ENCODE data around the gene GPR160. TPM values are rescaled to one million over a fixed set of nuclear protein-coding genes. Genes with fewer than 3 reads are reported as not detected.

Gene GPR160
- total RNA-seq, 1 donor from 2014 or later = 14.6 TPM

DNA sequence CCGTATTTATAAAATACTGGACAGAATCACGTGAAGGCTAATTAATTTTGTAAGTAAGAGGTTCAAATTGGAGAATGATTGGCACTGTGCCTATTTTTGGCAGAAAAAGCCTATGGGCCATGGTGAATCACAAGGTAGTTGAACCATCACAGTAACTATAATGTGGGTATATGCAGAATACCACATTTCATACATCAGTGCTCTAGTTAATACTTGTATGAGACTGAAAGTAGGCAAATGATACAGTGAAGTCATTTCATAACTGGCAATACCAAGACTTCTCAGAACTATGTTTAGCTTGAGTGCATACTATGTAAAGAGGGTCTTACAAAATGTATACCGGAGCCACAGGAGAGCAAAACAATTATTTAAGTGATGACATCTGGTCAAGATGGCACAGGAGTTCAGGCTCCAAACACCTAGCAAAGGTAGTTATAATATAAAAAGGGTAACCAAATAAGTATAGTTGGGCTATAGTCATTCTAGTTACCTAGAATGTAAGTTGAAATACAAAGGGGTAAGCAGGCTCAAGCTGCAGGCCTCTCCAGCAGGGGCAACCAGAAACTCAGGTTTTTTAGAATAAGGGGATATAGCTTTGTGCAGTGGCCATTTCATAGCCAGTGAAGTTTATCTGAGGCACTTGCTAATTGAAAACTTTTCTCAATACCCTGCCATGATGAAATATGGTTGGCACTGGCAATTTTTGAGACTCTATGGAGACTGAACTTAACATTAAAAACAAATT, 19.1 kb downstream of the GPR160 start:
- no peaks in the 10 kb centered on the region for H3K9me3 Mint-ChIP-seq (ENCODE audit: unreplicated experiment)
- no peaks in the 10 kb centered on the region for H3K27me3 Mint-ChIP-seq (ENCODE audit: unreplicated experiment)
- H3K4me3 Mint-ChIP-seq (ENCODE audit: unreplicated experiment) = no peak overlapping the region
- no peak for DNase-seq (ENCODE audit: low spot score)
- H3K36me3 Mint-ChIP-seq (ENCODE audit: low read depth, unreplicated experiment) = no peaks in the 10 kb centered on the region
- H3K27ac Mint-ChIP-seq (ENCODE audit: unreplicated experiment) = no peak overlapping the region
- H3K4me1 Mint-ChIP-seq (ENCODE audit: unreplicated experiment) = peaks cover 8% of the 10 kb centered on the region
- TF ChIP-seq, protein P1, sequence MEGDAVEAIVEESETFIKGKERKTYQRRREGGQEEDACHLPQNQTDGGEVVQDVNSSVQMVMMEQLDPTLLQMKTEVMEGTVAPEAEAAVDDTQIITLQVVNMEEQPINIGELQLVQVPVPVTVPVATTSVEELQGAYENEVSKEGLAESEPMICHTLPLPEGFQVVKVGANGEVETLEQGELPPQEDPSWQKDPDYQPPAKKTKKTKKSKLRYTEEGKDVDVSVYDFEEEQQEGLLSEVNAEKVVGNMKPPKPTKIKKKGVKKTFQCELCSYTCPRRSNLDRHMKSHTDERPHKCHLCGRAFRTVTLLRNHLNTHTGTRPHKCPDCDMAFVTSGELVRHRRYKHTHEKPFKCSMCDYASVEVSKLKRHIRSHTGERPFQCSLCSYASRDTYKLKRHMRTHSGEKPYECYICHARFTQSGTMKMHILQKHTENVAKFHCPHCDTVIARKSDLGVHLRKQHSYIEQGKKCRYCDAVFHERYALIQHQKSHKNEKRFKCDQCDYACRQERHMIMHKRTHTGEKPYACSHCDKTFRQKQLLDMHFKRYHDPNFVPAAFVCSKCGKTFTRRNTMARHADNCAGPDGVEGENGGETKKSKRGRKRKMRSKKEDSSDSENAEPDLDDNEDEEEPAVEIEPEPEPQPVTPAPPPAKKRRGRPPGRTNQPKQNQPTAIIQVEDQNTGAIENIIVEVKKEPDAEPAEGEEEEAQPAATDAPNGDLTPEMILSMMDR (IDR thresholded peaks at IDR 0.05; ENCODE audit: unreplicated experiment) = no peak

DNA sequence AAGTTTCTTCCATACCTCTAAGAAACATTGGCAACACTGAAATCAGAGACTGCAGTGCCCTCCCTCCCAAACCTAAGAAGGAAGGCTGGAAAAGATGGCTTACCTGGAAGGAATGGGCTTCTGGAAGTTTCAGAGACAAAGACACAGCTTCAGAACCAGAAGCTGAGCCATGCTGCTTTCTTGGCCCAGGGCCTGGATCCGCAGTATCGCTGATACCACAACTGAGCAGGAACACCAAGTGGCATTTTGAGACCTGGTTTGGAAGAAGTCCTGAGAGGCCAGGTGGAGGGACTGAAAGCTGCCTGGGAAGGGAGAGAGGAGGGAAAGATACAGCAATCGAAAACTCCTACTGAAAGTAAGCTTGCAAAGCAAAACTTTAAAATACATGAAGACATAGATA, 19.8 kb downstream of the GPR160 start:
- no peak overlapping the region for H3K4me3 Mint-ChIP-seq (ENCODE audit: unreplicated experiment)
- peaks cover 4% of the 10 kb centered on the region for H3K36me3 Mint-ChIP-seq (ENCODE audit: low read depth, unreplicated experiment)
- TF ChIP-seq, protein P1 (IDR thresholded peaks at IDR 0.05; ENCODE audit: unreplicated experiment) = no peak
- H3K4me1 Mint-ChIP-seq (ENCODE audit: unreplicated experiment) = peaks cover 8% of the 10 kb centered on the region
- no peak for DNase-seq (ENCODE audit: low spot score)
- H3K9me3 Mint-ChIP-seq (ENCODE audit: unreplicated experiment) = no peaks in the 10 kb centered on the region
- H3K27me3 Mint-ChIP-seq (ENCODE audit: unreplicated experiment) = no peaks in the 10 kb centered on the region
- H3K27ac Mint-ChIP-seq (ENCODE audit: unreplicated experiment) = no peak overlapping the region

DNA sequence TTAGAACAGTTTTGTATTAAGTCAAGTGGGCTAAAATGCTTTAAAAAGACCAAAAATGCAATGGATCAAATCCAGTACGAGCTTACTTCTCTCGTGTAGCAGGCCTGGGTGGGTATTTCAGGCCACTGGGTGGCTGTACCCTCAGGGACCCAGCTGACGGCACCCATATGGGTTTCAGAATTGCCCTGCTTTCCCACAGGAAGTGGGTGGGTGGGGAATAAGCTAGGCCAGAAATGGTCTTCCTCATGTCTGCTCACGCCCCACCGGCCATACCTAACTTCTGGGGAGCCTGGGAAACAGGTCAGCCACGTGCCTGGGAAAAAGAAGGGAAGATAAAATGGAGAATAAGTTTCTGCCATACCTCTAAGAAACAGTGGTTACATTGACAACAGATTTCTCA, 20.3 kb downstream of the GPR160 start:
- Mint-ChIP-seq H3K36me3 (ENCODE audit: low read depth, unreplicated experiment) (peaks cover 5% of the 10 kb centered on the region), H3K4me1 (ENCODE audit: unreplicated experiment) (peaks cover 8% of the 10 kb centered on the region), H3K27ac (ENCODE audit: unreplicated experiment) (no peak overlapping the region), H3K4me3 (ENCODE audit: unreplicated experiment) (no peak overlapping the region), H3K9me3 (ENCODE audit: unreplicated experiment) (no peaks in the 10 kb centered on the region), H3K27me3 (ENCODE audit: unreplicated experiment) (no peaks in the 10 kb centered on the region)
- no peak for DNase-seq (ENCODE audit: low spot score)
- TF ChIP-seq, protein P1 (IDR thresholded peaks at IDR 0.05; ENCODE audit: unreplicated experiment) = no peak

DNA sequence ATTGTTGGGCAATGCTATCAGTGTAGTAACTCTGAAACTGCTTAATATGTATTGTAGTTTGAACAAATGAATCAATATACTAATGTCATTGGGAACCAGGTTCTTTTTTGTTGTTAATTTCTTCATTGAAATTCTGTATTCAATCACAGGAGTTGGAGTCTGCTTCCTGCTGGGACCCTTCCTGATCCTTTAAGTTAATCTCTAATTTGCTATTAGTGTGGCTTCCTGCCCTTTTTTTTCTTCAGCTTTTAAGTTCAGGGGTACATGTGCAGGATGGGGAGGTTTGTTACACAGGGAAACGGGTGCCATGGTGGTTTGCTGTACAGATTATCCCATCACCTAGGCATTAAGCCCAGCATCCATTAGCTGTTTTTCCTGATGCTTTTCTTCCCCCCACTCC, 21.7 kb downstream of the GPR160 start:
- TF ChIP-seq, protein P1 (IDR thresholded peaks at IDR 0.05; ENCODE audit: unreplicated experiment) = no peak
- no peak for DNase-seq (ENCODE audit: low spot score)
- no peaks in the 10 kb centered on the region for H3K27me3 Mint-ChIP-seq (ENCODE audit: unreplicated experiment)
- peaks cover 5% of the 10 kb centered on the region for H3K36me3 Mint-ChIP-seq (ENCODE audit: low read depth, unreplicated experiment)
- no peak overlapping the region for H3K27ac Mint-ChIP-seq (ENCODE audit: unreplicated experiment)
- H3K4me1 Mint-ChIP-seq (ENCODE audit: unreplicated experiment) = peaks cover 8% of the 10 kb centered on the region
- H3K4me3 Mint-ChIP-seq (ENCODE audit: unreplicated experiment) = no peak overlapping the region
- H3K9me3 Mint-ChIP-seq (ENCODE audit: unreplicated experiment) = no peaks in the 10 kb centered on the region

DNA sequence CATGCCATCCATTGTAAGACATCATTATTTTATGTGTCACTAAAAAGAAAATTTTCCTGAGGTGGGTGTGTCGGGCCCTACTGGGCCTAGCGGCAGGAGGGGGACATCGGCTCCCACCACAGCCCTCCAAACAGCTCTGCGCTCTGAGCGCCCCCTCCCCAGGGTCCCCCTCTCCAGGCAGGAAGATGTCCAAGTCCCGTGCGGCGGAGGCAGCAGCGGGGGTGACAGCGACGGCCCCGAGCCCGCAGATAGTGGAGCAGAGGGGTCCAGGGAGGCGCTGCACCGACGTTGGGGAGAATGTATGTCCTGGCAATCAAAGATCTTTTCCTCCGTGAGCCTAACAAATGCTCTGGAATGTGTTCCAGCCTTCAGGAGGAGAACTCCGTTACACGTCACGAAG, 24.3 kb downstream of the GPR160 start:
- TF ChIP-seq, protein P1 (IDR thresholded peaks at IDR 0.05; ENCODE audit: unreplicated experiment) = no peak
- no peak overlapping the region for H3K27ac Mint-ChIP-seq (ENCODE audit: unreplicated experiment)
- peaks cover 8% of the 10 kb centered on the region for H3K4me1 Mint-ChIP-seq (ENCODE audit: unreplicated experiment)
- DNase-seq (ENCODE audit: low spot score) = no peak
- H3K27me3 Mint-ChIP-seq (ENCODE audit: unreplicated experiment) = no peaks in the 10 kb centered on the region
- no peak overlapping the region for H3K4me3 Mint-ChIP-seq (ENCODE audit: unreplicated experiment)
- peaks cover 5% of the 10 kb centered on the region for H3K36me3 Mint-ChIP-seq (ENCODE audit: low read depth, unreplicated experiment)
- H3K9me3 Mint-ChIP-seq (ENCODE audit: unreplicated experiment) = no peaks in the 10 kb centered on the region
